Central memory CD4-positive, alpha-beta T cell (primary cell): ENCODE measurements around the gene NFKB1.
A peak's percentile ranks its signal among the peaks of the same experiment; 100 is the strongest.
"Not testable (repeated sequence)": the region's sequence is repeated elsewhere in the genome, so short reads cannot be mapped to it uniquely, and the experiment has no call there.

Experiments
- DNase-seq: peaks from one replicate; pipeline ENCODE4 v3.0.0; 2022

Gene NFKB1

DNA sequence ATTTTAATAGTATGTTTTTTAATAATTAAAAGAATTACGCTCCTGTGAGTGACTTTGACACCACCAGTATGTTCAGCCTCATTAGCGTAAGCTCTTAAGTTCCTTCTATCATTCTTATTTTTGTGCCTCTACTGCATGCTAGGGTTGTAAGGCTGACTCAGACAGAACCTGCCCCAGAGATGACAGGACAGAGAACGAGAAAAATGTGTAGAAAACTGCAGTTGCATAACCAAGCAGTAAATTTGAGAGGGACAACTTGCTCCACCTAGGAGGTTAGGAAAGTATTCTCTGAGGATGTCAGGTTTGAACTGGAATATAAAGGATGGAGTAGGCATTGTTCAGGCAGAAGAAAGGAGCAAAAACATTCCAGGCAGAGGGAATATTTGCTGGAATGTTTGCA, 98.7 kb downstream of the NFKB1 start:
- DNase-seq = no peak

DNA sequence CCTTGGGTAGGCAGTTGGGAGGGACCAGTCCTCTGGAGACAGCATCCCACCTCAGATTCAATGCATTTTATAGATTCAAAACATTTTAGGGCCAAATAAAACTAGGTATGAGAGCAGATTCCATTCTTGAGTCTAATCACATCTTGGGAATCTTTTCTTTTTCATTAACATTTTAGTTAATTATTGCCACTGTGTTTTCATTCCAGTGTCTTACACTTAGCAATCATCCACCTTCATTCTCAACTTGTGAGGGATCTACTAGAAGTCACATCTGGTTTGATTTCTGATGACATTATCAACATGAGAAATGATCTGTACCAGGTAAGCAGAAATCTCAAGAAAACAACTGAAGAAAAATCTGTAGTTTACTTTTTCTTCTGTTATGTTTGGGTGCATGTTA, 99.5 kb downstream of the NFKB1 start:
- DNase-seq = no peak

DNA sequence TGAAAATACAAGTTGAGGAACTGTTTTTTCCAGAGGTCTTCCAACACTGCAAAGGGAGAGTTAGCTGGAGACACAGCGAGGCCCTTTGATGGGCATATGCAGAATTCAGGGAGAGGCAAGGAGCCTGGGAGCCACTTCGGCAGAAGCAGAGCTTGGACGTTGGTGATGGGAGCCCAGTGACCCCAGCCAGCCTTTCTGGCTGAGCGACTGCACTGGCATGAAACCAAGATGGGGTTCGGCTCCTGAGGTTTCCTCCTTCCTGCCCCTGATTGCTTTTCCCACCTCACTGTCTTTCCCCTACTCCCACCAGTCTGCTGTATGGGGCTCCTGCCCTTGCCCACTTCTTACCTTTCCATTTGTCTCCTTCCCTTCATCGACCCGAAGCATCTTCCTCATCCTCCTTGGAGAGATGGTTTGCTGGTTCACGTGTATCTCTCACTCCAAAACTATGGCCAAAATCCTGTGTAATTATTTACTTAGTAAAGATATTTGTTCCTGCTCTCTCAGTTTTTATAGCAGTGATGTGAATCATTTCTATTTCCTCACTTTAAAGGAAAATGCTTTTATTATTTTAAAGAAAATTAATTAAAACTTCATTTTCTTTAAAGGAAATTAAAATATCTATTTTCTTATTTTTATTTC, 100.5 kb downstream of the NFKB1 start:
- DNase-seq = no peak

DNA sequence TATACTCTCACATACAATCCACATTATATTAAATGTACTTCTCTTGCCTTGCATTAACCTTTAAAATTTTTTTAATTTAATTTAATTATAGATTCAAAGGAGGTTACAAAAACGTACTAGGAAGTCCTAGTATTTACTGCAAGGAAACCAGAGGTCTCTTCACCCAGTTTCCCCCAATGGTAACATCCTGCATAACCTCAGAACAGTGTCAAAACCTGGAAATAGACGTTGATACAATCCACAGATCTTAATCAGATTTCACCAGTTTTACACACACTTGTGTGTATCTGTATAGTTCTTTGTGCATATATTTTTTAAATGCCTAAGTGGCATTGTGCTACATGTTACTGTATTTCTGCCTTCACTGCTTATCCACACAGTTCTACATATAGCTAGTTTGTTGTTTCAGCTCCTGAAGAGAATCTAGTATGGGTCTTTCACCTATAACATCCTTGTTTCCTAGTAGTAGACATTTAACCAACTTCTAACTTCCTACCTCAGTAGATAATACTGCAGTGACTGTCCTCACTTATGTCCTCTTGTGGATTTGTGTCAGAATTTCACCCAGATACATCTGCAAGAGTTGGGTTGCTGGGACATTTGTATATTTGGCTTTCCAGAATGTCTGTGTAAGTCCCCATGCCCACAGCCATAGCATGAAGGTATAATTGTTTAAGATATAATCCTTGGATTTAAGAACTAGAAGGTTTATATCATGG, 103.2 kb downstream of the NFKB1 start:
- DNase-seq = no peak

DNA sequence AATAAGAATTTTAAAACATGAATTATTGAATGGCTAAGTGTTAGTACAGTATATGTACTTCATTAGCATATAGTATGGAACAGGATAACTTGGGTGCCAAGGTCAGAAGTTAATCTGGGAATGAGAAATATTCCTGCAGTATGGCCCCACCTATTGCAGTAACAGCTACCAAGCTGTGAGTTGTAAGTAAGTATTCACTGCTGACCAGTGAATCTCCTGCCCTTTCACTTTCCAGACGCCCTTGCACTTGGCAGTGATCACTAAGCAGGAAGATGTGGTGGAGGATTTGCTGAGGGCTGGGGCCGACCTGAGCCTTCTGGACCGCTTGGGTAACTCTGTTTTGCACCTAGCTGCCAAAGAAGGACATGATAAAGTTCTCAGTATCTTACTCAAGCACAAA, 105.1 kb downstream of the NFKB1 start:
- DNase-seq = no peak

DNA sequence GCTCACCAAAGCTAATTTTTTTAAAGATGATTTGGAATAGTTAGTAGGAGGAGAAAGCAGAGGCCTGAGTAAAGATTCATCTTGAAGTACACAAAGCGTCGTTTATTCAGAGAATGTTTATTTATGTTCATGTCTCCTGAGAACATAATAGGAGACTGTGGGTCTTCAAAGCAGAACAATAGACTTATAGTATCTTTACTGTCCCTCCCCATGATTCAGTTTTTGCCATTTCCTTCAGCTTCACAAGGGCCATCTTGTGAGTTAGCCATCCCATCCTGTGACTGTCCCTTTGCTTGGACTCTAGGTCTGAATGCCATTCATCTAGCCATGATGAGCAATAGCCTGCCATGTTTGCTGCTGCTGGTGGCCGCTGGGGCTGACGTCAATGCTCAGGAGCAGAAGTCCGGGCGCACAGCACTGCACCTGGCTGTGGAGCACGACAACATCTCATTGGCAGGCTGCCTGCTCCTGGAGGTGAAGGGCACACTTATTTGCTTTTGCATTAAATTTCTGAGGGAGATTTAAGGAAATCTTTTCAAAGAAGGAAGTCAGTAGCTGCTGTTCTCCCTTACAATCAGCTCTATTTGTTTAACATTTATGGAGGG, 105.8 kb downstream of the NFKB1 start:
- no peak for DNase-seq

DNA sequence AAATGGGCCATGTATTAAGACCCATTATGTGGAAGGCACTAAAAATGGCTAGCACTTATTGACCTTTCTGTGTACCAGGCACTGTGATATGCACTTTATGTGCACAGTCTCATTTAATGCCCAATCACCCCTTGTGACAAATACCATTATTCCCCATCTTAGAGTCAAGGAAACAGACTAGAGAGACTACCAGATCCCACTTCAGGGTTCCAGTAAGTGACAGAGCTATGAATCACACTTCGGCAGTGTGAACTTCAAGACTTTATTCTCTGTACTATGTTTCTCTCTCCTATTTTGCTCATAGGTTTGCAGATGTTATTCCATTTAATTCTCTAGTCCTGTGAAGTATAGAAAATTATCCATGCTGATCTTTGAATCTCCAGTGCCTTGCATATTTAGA, 107.0 kb downstream of the NFKB1 start:
- DNase-seq = no peak

DNA sequence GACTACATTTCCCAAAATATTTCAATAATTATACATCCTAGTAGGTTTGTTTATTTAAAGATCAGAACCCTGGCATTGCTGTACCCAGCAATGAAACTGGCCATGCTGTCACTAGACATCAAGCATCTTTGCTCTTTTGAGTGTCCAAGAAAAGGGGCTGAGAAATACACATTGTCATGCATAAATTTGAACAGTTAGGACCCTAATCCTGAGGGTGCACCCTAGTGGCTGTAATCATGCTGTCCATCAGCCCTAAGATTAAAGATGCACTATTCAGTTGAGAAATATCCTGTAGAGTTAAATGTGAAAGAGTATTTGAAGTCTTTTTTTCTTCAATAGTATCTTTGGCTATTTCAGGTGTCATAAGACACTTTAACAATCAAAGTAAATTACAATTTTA, 108.8 kb downstream of the NFKB1 start:
- DNase-seq = no peak

DNA sequence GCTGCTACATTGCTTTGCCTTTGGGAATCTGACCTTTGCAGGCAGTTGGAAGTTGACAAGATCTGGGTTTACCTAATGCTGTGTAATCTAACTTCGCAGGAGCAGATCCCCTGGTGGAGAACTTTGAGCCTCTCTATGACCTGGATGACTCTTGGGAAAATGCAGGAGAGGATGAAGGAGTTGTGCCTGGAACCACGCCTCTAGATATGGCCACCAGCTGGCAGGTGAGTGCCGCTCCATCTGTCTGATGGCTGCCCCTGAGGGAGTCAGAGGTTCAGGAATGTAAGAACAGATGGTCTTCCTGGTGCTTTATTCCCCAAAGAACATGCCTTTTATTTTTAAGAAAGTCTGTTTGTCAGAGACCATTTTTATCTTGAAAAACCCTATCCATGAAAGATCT, 109.3 kb downstream of the NFKB1 start:
- DNase-seq = no peak

DNA sequence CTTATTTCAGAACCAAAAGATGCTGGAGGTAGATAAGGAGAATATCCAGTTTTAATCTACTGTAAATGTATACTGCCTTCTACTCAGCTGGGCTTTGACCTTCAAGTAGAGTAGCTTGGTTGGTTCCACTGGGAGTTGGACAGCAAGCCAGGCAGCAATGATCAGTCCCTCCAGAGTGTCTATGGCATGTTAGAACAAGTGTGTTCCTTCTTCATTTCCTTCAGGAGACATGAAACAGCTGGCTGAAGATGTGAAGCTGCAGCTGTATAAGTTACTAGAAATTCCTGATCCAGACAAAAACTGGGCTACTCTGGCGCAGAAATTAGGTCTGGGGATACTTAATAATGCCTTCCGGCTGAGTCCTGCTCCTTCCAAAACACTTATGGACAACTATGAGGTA, 111.1 kb downstream of the NFKB1 start:
- DNase-seq = no peak

DNA sequence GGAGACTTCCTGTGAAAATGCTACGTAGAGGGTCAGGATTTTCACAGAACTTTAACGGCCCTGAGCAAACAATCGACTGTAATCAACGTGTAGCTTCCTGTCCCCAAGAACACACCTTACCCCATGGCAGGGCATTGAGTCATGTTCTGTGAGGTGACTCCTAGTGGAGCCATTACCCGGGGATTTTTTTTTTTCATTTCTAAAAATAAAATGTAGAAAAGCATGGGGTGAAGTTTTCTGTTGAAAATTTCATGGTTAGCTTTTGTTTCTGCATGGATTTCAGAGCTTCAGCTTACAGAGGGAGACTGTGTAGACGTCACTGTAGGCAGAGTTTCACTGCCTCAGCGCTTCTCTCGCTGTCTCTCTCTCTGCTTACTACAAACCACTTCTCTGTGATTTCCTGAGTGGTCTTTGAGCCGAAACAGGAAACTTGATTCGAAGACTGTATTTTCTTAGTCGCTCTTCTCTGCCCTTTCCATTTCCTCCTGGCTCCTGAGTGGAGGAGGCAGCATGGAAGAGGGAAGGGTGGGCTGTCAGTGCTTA, 111.7 kb downstream of the NFKB1 start:
- peak; percentile 71 for DNase-seq

DNA sequence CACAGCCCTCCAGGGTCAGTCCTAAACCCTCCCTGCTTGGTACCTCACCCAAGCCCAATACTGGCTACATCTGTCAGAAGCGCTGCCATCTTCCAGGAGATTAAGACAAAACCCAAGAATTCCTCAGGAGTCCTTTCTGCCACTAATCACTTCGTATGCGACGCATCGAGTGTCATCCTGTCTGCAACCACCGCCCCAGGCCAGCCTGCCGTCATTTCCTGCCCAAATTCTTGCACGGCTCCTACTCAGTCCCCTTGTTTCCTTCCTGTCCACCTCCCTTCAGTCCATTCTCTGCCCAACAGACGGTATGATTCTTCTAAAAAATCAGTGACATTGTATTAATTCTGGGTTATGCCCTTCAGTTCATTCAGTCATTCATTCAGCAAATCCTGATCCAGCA, 113.6 kb downstream of the NFKB1 start:
- DNase-seq = peak; percentile 53

DNA sequence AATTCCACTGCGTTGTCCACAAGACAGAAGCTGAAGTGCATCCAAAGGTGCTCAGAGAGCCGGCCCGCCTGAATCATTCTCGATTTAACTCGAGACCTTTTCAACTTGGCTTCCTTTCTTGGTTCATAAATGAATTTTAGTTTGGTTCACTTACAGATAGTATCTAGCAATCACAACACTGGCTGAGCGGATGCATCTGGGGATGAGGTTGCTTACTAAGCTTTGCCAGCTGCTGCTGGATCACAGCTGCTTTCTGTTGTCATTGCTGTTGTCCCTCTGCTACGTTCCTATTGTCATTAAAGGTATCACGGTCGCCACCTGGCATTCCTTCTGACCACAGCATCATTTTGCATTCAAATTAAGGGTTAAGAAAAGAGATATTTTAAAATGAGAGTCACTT, 115.5 kb downstream of the NFKB1 start:
- DNase-seq = peak; percentile 30

DNA sequence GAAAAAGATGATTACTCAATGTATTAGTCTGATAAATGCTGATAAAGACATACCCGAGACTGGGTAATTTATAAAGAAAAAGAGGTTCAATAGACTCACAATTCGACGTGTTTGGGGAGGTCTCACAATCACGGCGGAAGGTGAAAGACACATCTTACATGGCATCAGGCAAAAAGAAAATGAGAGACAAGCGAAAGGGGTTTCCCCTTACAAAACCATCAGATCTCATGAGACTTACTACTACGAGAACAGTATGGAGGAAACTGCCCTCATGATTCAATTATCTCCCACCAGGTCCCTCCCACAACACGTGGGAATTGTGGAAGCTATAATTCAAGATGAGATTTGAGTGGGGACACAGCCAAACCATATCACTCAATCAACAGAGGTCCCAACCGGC, 117.9 kb downstream of the NFKB1 start:
- not testable (repeated sequence) for DNase-seq

DNA sequence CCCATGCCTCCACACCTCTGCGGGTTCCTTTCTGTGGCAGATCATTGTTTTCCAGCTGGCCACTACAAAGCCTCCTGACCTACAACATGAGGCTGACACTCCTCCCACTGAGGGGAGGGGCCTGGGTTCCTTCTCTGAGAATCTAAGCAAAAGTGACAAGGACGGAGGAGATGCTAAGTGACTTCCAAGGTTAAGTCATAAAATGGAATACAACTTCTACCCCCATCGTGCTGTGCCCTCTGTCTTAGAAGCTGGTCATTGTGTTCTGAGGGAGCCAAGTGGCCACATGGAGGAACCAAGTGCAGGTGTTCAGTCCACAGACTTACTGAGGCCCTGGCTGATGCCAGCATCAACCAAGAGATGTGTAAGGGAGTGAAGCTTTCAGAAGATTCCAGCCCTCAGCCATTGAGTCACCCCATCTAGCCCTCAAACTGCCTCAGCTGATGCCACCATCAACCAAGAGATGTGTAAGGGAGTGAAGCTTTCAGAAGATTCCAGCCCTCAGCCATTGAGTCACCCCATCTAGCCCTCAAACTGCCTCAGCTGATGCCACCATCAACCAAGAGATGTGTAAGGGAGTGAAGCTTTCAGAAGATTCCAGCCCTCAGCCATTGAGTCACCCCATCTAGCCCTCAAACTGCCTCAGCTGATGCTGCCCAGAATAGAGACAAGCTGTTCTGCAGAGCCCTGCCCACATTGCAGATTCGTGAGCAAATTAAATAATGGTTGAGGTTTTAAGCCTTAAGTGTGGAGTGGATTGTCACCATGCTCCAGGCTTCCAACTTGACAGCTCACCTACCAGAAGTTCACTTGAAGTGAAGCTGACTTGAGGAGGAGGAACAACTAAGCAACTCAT, 118.8 kb downstream of the NFKB1 start:
- DNase-seq = not testable (repeated sequence)

DNA sequence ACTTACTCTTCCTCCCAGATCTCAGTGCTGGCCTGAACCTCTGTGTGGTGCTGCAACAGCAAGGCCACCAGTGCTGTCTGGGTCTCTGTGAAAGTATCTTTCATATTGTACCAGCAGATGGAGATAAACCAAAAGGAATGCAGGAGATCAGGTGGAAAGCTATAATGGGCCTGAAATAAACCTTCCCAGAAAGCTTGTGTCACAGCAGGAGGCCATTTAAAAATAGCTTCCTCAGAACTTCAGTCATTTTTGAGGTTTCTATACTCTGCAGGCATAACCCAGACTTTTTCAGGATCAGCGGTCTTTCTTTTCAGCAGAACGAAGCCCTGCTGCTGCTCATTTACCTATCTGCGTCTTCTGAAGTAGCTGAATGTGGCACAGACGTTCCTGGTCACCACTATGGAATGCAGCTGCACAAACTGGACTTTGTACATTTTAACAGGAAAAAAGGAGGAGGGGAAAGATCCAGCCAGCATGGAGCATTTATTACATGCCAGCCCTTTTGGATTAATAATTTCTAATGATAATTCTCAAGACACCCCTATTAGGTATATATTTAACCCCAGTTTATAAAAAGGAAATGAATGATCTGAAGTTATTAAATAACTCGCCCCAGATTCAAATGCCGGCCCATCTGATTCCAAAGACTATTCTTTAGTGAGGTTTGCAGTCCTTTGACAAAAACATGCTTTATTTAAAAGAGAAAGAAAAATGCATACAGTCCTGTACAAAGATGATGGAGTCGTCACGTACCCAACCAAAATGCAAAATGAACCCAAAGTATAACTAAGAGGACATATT, 119.7 kb downstream of the NFKB1 start:
- peak; percentile 17 for DNase-seq

DNA sequence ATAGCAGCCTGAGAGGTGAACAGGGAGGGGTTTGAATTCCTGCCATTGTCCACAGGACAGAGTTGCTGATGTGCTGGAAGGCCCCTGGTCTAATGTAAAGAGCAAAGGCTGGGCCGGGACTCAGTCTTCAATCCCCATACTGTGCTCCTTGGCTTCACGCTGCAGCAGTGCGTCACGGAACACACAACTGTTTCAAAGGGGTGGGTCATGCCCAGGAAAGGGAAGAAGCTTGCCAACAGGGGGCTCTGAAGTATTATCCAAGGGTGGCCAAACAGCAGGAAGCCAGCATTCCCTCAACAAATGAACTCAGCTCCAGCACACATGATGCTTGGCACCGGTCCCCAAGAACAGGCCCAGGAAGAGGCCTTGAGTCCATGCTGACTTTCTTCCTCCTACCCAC, 122.5 kb downstream of the NFKB1 start:
- DNase-seq = no peak

DNA sequence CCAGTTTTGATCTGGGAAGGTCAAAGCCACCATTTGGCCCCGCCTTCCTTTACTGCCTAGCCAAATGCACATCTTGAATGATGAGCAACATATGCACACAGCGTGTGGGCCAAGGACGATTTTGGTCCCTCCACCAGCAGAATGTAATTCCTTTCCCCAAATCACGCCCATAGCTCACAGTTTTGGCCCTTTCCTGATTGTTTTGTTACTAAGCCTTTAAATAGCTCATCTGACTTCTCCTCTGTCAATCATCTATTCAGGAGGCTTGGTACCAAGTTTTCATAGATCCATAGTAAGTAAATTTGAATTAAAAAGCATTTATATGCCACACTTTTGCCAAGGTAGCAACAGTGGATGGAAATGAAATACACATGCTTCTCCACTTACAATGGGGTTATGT, 123.3 kb downstream of the NFKB1 start:
- no peak for DNase-seq

DNA sequence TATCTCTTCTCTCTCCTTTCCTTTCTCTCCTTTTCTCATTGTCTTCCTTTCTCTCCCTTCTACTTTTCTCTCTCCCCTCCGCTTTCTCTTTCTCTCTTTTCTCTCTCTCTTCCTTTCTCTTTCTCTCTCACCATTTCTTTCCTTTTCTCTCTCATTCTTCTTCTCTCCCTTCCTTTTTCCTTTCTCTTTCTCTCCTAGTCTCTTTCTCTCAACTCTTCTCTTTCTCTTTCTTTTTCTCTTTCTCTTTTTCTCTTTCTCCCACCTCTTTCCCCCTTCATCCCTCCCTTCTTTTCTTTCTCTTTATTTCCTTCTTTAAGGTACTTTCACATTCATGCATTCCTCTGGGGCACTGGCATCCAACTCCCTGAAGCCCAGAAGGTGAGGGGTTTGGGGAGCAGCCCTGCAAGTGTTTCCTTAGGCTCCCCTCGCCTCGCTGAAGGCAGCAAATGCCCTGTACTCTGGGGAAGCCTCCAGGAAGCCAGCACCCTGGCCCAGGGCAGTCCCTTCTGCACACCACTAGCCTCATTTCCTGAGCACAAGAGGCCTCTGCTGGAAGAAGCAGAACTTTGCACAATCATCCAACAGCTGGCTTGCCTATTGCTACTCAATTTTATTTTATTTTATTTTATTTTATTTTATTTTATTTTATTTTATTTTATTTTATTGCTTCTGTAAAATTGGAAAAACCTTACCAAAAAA, 124.2 kb downstream of the NFKB1 start:
- DNase-seq = peak; percentile 65

DNA sequence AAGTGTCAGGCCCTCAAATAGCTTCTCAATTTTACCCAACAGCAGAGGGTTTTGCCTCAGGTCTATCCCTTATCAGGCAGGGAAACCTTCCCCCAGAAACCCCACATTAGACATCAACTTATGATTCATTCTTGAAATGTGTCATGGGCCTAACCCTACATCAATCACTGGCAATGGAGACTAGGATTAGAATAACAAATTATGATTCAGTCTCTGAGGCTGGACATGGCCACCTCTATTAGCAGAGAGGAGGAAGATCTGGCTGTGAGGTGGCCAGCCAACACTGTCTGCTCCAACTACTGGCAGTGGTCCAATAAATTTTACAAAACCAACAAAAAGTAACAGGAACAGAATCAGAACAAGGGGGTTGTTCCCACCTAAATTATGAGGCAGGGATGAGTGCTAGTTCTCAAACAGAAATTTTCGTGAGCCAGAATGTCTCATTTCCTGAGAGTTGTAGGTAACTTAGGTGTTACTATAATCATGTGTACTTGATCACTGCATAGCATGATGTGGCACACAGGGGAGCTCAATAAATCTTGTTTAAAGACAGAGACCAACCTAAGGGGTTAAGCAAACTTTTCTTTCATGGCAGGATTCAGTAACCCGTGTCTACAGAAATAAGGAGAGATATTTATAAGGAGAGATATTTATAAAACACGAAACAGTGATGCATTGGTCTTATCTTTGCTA, 126.8 kb downstream of the NFKB1 start:
- no peak for DNase-seq

DNA sequence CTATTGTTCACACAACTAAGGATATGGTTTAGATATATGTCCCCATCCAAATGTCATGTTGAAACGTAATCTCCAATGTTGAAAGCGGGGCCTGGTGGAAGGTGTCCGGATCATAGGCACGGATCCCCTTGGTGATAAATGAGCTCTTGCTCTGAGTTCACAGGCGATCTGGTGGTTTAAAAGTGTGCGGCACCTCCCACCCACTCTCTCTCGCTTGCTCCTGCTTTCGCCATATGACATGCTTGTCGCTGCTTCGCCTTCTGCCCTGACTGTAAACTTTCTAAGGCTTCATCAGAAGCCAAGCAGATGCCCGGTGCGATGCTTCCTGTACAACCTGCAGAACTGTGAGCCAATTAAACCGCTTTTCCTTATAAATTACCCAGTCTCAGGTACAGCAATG, 128.5 kb downstream of the NFKB1 start:
- no peak for DNase-seq
